Right renal cortex interstitium (tissue), 3 donors: ENCODE measurements around the gene ZNF534. TPM values are rescaled to one million over a fixed set of nuclear protein-coding genes. Genes with fewer than 3 reads are reported as not detected.
"Not testable (repeated sequence)": the region's sequence is repeated elsewhere in the genome, so short reads cannot be mapped to it uniquely, and the experiment has no call there.

ENCODE experiments used
- DNase-seq, 3 donors: peaks; one replicate each; pipeline ENCODE4 v3.0.0-alpha.2; 2013; ENCODE audit warnings: low read depth in 3 of 3, low spot score in 2 of 3
- polyA plus RNA-seq, 3 donors: library from polyadenylated mRNA; unstranded; fragments of 120-200 nt; gene quantifications; one replicate each; pipeline ENCODE4 v1.2.1, GENCODE V29; 2013; ENCODE audit not compliant: insufficient read length in 3 of 3

The ZNF534 gene
- polyA plus RNA-seq: under 1 TPM; 0.57 to 0.62 (median 0.58) TPM

- DNase-seq: no peak
Observed at GRCh38 chr19:52428937-52429336, at the start of gene ZNF534. ZNF534 (plus strand) TSS chr19:52429148; CDS start chr19:52431475, 2,327 bp downstream.

DNA sequence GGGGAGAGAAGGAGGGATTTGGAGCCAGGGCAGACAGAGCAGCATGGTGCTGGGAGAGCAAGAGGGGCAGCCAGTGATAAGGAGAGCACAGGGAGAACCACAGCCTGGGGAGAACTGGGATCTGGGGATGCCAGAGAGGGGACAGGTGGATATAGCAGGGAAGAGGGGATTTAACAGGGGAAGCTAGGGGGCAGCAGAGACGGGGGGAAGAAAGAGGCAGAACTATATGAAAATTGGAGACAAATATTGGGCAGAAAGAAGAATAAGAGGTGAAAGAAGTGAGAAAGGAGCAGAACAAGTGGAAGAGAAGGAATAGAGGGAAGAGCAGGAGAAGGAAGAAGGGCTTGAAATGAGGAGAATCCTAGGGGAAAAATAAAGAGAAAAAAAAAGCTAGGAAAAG is 37.8 kb upstream of the ZNF534 start:
- no peak for DNase-seq

DNA sequence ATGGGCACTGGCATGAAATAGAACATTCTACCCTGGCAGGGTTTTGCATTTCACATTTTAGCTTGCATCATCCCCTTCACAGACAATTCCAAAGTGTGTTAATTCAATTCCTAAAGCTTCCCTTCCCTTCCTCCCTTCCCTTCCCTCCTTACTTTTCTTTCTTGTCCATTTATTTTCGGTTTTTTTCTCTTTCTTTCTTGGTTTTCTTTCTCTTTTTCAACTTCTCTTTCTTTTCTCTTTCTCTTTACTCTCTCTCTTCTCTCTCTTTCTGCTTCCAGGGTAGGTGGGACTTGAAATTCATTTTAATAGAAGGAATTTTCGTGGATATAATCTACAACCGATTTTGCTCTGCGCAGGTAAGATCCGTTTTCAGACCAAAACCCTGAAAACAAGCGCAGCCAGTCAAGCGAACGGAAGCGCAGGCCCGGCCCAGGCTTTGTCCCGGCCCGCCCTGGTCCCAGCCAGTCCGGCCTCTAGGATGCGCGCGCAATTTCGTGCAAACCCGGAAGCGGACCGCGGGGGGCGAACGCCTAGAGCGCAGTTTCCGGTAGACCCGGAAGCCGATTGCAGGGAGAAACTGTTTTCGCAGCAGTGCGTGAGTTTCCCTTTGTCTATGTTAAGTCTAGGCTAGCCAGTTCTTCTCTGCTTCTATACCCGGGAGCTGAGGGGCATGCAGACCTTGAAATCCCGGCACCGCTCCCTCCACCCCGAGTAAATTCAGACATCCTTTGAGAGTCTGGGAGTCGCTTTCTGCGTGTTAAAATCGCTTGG is 31.5 kb upstream of the ZNF534 start, which contains the start of gene ZNF528:
ZNF528 (plus strand) TSS at position 540 of the 771 bp plus-strand sequence. CDS start 4,165 bp downstream, outside the sequence.
- peak; percentile 76 to 95 (median 89) for DNase-seq

DNA sequence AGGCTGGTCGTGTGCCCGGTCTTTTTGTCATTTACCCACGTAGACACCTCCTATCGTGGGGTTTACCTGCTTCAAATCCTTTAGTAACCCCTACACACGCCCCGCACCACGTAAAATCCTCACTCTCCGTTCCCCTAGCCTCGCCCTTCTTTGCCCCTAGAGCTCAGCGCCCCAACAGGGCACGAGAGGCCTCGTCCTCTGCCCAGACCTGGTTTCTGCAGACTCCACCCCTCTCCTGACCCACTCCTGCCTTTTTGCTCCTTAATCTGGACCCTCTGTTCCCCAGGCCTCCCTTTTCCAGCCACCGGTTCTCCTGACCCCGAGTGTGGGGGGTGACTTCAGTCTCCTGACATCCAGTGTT is 30.9 kb upstream of the ZNF534 start:
- no peak for DNase-seq

DNA sequence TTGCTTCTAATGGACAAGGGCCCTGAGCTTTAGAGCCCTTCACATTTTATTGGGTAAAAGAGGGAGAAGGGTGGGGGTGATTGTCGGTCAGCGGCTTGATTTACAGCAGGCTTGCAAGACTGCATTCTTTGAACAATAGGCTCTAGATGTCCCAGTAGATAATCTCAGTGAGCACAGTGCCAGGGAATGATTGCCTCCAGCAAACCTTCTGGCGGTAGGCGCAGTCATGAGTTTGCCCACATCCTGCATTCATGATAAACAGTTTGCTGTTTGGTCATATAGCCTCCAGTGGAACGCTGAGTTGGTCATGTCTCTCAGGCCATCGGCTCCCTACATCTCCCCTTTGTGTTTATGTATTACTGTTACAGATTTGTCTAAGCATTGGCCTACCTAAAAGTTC is 18.7 kb upstream of the ZNF534 start:
- DNase-seq: no peak

DNA sequence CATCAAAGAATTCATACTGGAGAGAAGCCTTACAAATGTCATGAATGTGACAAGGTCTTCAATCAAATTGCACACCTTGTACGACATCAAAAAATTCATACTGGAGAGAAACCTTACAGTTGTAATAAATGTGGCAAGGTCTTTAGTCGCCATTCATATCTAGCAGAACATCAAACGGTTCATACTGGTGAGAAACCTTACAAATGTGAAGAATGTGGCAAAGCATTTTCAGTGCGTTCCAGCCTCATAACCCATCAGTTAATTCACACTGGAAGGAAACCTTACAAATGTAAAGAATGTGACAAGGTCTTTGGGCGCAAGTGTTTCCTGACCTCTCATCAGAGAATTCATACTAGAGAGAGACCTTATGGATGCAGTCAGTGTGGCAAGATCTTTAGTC is 13.2 kb upstream of the ZNF534 start:
- no peak for DNase-seq

GRCh38 chr19:52442179-52442578 is 13.2 kb downstream of the ZNF534 start:
- no peak for DNase-seq

GRCh38 chr19:52444506-52444905 is 15.6 kb downstream of the ZNF534 start:
- no peak for DNase-seq

DNA sequence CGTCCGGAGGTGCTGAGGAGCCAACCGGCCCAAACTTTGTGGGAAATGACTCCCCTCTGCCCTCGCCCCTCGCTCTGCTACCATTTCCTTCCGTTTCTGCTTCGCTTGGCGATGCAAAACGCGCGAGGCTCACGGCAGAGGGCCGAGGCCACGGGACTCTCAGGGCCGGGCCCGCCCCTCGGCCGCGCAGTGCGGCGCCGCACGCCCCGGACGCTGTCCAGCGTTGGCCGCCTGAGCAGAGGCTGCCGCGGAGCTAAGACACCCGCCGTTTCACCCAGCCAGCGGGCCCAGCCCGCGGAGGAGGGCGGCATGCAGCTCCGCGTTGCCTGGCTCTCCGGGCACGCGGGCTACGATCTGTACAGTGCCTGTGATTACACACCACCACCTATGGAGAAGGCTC is 22.3 kb downstream of the ZNF534 start:
- no peak for DNase-seq

- DNase-seq: peak; percentile 56 to 84 (median 68)
Observed at GRCh38 chr19:52453324-52454094, 24.6 kb downstream of the ZNF534 start, which contains the start of gene ZNF578. ZNF578 (plus strand) TSS chr19:52453553; CDS start chr19:52501846, 48,293 bp downstream.

GRCh38 chr19:52464798-52465470 is 36.0 kb downstream of the ZNF534 start:
- no peak for DNase-seq

- no peak for DNase-seq
Observed at GRCh38 chr19:52473655-52474350, 44.9 kb downstream of the ZNF534 start.

DNA sequence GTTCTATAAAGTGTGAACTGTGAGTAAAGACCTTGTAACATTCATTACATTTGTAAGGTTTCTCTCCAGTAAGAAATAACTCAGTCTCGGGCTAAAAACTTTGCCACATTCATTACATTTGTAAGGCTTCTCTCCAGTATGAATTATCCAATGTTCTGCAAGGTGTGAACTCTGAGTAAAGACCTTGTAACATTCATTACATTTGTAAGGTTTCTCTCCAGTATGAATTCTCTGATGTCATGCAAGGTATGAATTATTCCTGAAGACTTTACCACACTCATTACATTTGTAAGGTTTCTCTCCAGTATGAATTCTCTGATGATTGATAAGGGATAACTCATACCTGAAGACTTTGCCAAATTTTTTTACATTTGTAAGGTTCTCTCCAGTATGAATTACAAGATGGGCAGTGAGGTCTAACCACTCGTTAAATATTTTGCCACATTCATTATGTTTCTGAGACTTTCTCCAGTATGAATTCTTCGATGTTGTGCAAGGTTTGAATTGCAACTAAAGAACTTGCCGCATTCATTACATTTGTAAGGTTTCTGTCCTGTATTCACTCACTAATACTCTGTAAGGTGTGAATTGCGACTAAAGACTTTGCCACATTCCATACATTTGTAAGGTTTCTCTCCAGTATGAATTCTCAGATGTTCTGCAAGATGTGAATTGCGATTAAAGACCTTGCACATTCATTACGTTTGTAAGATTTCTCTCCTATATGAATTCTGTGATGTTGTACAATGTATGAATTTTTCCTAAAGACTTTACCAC is 45.6 kb downstream of the ZNF534 start:
- DNase-seq: no peak

- DNase-seq: not testable (repeated sequence)
Observed at GRCh38 chr19:52484111-52484743, 55.3 kb downstream of the ZNF534 start.

- not testable (repeated sequence) for DNase-seq
Observed at GRCh38 chr19:52485064-52485463, 56.1 kb downstream of the ZNF534 start.

GRCh38 chr19:52485561-52486240 is 56.8 kb downstream of the ZNF534 start:
- not testable (repeated sequence) for DNase-seq

- peak in 2 of 3 donors; percentile 15 to 23 for DNase-seq
Observed at GRCh38 chr19:52492201-52492993, 63.4 kb downstream of the ZNF534 start.

DNA sequence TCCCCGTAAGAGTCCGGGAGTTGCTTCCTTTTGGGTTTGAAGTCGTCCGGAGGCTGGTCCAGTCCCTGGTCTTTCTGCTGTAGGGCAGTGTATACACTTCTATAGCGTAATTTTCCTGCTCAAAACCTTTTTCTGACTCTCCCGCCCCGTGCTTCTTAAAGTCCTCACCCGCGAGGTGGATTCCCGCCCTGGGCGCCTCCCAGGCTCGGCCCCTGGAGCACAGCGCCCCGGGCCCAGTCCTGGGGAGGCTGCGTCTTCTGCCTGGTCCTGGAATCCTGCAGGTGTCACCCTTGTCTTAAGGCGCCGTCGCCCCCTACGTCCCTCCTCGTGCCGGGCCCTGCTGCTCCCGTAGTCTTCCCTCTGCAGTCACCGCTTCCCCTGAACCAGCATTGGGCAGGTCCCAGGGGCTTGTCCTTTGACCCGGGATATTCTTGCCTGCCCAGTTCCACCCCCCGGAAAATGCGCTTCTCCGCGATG is 64.1 kb downstream of the ZNF534 start:
- peak in 2 of 3 donors; percentile 5 to 7 for DNase-seq
